ENCODE measurements around the gene PTP4A1. TPM values are rescaled to one million over a fixed set of nuclear protein-coding genes. Genes with fewer than 3 reads are reported as not detected.

PTP4A1 gene
- total RNA-seq, 1 donor from 2014 or later, result 87.9 TPM

GRCh38 chr6:63533952-63534351 lies 38.3 kb upstream of the PTP4A1 start:
- no peak for DNase-seq
- H3K4me3 Mint-ChIP-seq (ENCODE audit: unreplicated experiment), result no peak overlapping the region
- H3K27ac Mint-ChIP-seq (ENCODE audit: unreplicated experiment), result no peak overlapping the region
- no peaks in the 10 kb centered on the region for H3K9me3 Mint-ChIP-seq (ENCODE audit: unreplicated experiment)
- H3K4me1 Mint-ChIP-seq (ENCODE audit: low read depth, unreplicated experiment), result peaks cover 4% of the 10 kb centered on the region
- H3K27me3 Mint-ChIP-seq (ENCODE audit: unreplicated experiment), result no peaks in the 10 kb centered on the region
- TF ChIP-seq, protein P1, sequence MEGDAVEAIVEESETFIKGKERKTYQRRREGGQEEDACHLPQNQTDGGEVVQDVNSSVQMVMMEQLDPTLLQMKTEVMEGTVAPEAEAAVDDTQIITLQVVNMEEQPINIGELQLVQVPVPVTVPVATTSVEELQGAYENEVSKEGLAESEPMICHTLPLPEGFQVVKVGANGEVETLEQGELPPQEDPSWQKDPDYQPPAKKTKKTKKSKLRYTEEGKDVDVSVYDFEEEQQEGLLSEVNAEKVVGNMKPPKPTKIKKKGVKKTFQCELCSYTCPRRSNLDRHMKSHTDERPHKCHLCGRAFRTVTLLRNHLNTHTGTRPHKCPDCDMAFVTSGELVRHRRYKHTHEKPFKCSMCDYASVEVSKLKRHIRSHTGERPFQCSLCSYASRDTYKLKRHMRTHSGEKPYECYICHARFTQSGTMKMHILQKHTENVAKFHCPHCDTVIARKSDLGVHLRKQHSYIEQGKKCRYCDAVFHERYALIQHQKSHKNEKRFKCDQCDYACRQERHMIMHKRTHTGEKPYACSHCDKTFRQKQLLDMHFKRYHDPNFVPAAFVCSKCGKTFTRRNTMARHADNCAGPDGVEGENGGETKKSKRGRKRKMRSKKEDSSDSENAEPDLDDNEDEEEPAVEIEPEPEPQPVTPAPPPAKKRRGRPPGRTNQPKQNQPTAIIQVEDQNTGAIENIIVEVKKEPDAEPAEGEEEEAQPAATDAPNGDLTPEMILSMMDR (IDR thresholded peaks at IDR 0.05; ENCODE audit: partially characterized antibody, unreplicated experiment), result no peak
- no peaks in the 10 kb centered on the region for H3K36me3 Mint-ChIP-seq (ENCODE audit: unreplicated experiment)

GRCh38 chr6:63537201-63537958 lies 34.9 kb upstream of the PTP4A1 start:
- H3K4me1 Mint-ChIP-seq (ENCODE audit: low read depth, unreplicated experiment), result peaks cover 4% of the 10 kb centered on the region
- H3K4me3 Mint-ChIP-seq (ENCODE audit: unreplicated experiment), result no peak overlapping the region
- TF ChIP-seq, protein P1 (IDR thresholded peaks at IDR 0.05; ENCODE audit: partially characterized antibody, unreplicated experiment), result no peak
- H3K27me3 Mint-ChIP-seq (ENCODE audit: unreplicated experiment), result no peaks in the 10 kb centered on the region
- H3K36me3 Mint-ChIP-seq (ENCODE audit: unreplicated experiment), result no peaks in the 10 kb centered on the region
- no peak overlapping the region for H3K27ac Mint-ChIP-seq (ENCODE audit: unreplicated experiment)
- H3K9me3 Mint-ChIP-seq (ENCODE audit: unreplicated experiment), result no peaks in the 10 kb centered on the region
- no peak for DNase-seq

DNA sequence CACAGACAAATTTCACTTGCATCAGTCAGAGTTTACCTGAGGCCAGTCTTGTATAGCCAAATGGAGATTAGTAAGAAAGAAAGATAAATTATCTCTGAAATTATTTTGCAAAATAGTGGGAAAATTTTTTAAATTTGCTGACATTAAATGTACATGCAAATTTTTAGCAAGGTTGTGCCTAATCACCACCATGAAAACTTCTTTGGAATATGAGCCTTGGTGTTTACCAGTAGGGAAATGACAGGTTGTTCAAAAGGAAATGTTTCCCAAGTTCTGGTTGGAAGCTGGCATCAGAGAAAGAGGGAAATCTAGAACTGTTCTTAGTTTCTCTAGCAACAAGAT lies 34.4 kb upstream of the PTP4A1 start:
- no peaks in the 10 kb centered on the region for H3K36me3 Mint-ChIP-seq (ENCODE audit: unreplicated experiment)
- TF ChIP-seq, protein P1 (IDR thresholded peaks at IDR 0.05; ENCODE audit: partially characterized antibody, unreplicated experiment), result no peak
- H3K9me3 Mint-ChIP-seq (ENCODE audit: unreplicated experiment), result no peaks in the 10 kb centered on the region
- H3K4me3 Mint-ChIP-seq (ENCODE audit: unreplicated experiment), result no peak overlapping the region
- H3K27me3 Mint-ChIP-seq (ENCODE audit: unreplicated experiment), result no peaks in the 10 kb centered on the region
- no peak overlapping the region for H3K27ac Mint-ChIP-seq (ENCODE audit: unreplicated experiment)
- peaks cover 4% of the 10 kb centered on the region for H3K4me1 Mint-ChIP-seq (ENCODE audit: low read depth, unreplicated experiment)
- no peak for DNase-seq

- Mint-ChIP-seq H3K4me3 (ENCODE audit: unreplicated experiment) (no peak overlapping the region), H3K36me3 (ENCODE audit: unreplicated experiment) (no peaks in the 10 kb centered on the region), H3K27me3 (ENCODE audit: unreplicated experiment) (no peaks in the 10 kb centered on the region), H3K4me1 (ENCODE audit: low read depth, unreplicated experiment) (peaks cover 4% of the 10 kb centered on the region), H3K9me3 (ENCODE audit: unreplicated experiment) (no peaks in the 10 kb centered on the region), H3K27ac (ENCODE audit: unreplicated experiment) (no peak overlapping the region)
- TF ChIP-seq, protein P1 (IDR thresholded peaks at IDR 0.05; ENCODE audit: partially characterized antibody, unreplicated experiment), result no peak
- DNase-seq, result no peak
These were observed 33.7 kb upstream of the PTP4A1 start for GRCh38 chr6:63538550-63538949.

DNA sequence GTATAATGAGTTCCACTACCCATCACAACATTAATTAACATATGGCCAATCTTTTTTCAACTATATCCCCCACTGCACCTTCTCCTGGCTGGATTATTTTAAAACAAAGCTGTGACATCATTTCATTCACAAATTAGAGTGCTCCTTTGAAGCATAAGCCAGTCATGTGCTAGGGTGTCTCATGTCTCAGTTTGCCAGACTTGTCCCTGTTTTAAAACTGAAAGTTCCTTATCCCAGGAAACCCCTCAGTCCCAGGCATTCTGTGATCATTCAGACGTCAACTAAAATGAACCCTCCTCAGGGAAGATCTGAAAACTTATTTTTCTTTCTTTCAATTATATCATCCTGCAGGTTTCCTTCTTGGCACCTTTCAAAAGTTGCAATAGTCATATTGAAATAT lies 29.3 kb upstream of the PTP4A1 start:
- no peaks in the 10 kb centered on the region for H3K36me3 Mint-ChIP-seq (ENCODE audit: unreplicated experiment)
- H3K9me3 Mint-ChIP-seq (ENCODE audit: unreplicated experiment), result peaks cover 3% of the 10 kb centered on the region
- H3K27me3 Mint-ChIP-seq (ENCODE audit: unreplicated experiment), result no peaks in the 10 kb centered on the region
- H3K4me3 Mint-ChIP-seq (ENCODE audit: unreplicated experiment), result no peak overlapping the region
- no peak overlapping the region for H3K27ac Mint-ChIP-seq (ENCODE audit: unreplicated experiment)
- DNase-seq, result no peak
- H3K4me1 Mint-ChIP-seq (ENCODE audit: low read depth, unreplicated experiment), result no peaks in the 10 kb centered on the region
- TF ChIP-seq, protein P1 (IDR thresholded peaks at IDR 0.05; ENCODE audit: partially characterized antibody, unreplicated experiment), result no peak

Measured in glutamatergic neuron (in vitro differentiated cells).